Breast epithelium (tissue), 3 donors: ENCODE data around the gene APOBEC3A.

Experiments used
- CTCF ChIP-seq, 3 donors: fragments of 450-650 bp; IDR thresholded peaks; one replicate each; pipeline ENCODE4 v1.5.1; 2016 to 2017; ENCODE audit warnings: antibody characterized with exemption in 3 of 3, mild to moderate bottlenecking in 3 of 3, moderate library complexity in 3 of 3
- POLR2A ChIP-seq: fragments of 450-650 bp; IDR thresholded peaks from one replicate; pipeline ENCODE4 v1.6.1; 2016; ENCODE audit warnings: antibody characterized with exemption, mild to moderate bottlenecking, moderate library complexity
- POLR2AphosphoS5 ChIP-seq, 3 donors: sonication (generic); formaldehyde crosslinking; IDR thresholded peaks; one replicate each; pipeline ENCODE4 v1.6.1; 2017; ENCODE audit warnings: antibody characterized with exemption in 3 of 3

GRCh38 chr22:38953577-38954413, 3.6 kb upstream of the APOBEC3A start:
- TF ChIP-seq CTCF (IDR thresholded peaks at IDR 0.05) (no peak), POLR2A (no peak), POLR2AphosphoS5 (IDR thresholded peaks at IDR 0.05) (no peak)
